Neural crest cell (in vitro differentiated cells): ENCODE measurements around the gene XRRA1. TPM values are rescaled to one million over a fixed set of nuclear protein-coding genes. Genes with fewer than 3 reads are reported as not detected.

Source experiments
- DNase-seq: peaks from one replicate; pipeline ENCODE4 v3.0.0; 2021; ENCODE audit warnings: low read depth, mixed read lengths, low spot score
- H3K27ac Mint-ChIP-seq: one replicate; pipeline ENCODE4 v1.8.0; 2021; ENCODE audit warnings: mild to moderate bottlenecking, mixed read lengths; ENCODE audit not compliant: unreplicated experiment
- H3K27me3 Mint-ChIP-seq: 2 replicates; pipeline ENCODE4 v1.8.0; 2021; ENCODE audit warnings: low read depth, mild to moderate bottlenecking, mixed read lengths
- H3K36me3 Mint-ChIP-seq: 2 replicates; pipeline ENCODE4 v1.8.0; 2021; ENCODE audit warnings: low read depth, mild to moderate bottlenecking, mixed read lengths
- H3K4me1 Mint-ChIP-seq: 2 replicates; pipeline ENCODE4 v1.8.0; 2021; ENCODE audit warnings: mixed read lengths
- H3K4me3 Mint-ChIP-seq: one replicate; pipeline ENCODE4 v1.8.0; 2021; ENCODE audit warnings: mild to moderate bottlenecking, mixed read lengths
- H3K9me3 Mint-ChIP-seq: 2 replicates; pipeline ENCODE4 v1.8.0; 2021; ENCODE audit warnings: mixed read lengths
- total RNA-seq: library from RNA; stranded (reverse); gene quantifications from 2 replicates; pipeline ENCODE4 v1.2.1, GENCODE V29; 2021
- TF ChIP-seq, protein P1 (sequence below): fragments of 200-600 bp; sonication (generic); conservative IDR thresholded peaks from 2 replicates; pipeline ENCODE4 v1.5.0; 2021; ENCODE audit warnings: antibody characterized with exemption, mild to moderate bottlenecking

Gene XRRA1
- total RNA-seq, 1 donor from 2014 or later: 8.3 TPM

DNA sequence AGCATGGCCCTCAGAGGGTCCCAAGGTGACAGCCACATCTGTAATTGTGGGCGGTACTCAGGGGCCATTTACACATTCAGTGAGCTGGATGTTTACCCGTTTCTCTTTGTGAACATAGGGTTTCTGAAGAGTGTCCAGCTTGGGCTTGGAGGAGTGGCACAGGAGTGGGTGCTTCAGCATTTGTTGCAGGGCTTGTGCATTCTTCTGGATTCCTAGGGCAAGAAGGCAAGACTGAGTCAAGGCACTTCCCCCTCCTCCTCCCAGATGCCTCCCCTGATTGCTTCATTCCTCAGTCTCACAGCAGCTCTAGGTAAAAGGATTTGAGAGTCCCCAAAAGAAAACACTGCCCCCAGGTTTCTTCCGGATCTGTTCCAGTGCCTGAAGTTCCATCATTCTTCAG is 104.8 kb downstream of the XRRA1 start:
- Mint-ChIP-seq H3K27me3 (no peaks in the 10 kb centered on the region), H3K9me3 (no peaks in the 10 kb centered on the region), H3K27ac (no peak overlapping the region), H3K4me3 (no peak overlapping the region), H3K4me1 (peaks cover 12% of the 10 kb centered on the region), H3K36me3 (peaks cover 16% of the 10 kb centered on the region)
- TF ChIP-seq, protein P1, sequence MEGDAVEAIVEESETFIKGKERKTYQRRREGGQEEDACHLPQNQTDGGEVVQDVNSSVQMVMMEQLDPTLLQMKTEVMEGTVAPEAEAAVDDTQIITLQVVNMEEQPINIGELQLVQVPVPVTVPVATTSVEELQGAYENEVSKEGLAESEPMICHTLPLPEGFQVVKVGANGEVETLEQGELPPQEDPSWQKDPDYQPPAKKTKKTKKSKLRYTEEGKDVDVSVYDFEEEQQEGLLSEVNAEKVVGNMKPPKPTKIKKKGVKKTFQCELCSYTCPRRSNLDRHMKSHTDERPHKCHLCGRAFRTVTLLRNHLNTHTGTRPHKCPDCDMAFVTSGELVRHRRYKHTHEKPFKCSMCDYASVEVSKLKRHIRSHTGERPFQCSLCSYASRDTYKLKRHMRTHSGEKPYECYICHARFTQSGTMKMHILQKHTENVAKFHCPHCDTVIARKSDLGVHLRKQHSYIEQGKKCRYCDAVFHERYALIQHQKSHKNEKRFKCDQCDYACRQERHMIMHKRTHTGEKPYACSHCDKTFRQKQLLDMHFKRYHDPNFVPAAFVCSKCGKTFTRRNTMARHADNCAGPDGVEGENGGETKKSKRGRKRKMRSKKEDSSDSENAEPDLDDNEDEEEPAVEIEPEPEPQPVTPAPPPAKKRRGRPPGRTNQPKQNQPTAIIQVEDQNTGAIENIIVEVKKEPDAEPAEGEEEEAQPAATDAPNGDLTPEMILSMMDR: no peak
- no peak for DNase-seq

DNA sequence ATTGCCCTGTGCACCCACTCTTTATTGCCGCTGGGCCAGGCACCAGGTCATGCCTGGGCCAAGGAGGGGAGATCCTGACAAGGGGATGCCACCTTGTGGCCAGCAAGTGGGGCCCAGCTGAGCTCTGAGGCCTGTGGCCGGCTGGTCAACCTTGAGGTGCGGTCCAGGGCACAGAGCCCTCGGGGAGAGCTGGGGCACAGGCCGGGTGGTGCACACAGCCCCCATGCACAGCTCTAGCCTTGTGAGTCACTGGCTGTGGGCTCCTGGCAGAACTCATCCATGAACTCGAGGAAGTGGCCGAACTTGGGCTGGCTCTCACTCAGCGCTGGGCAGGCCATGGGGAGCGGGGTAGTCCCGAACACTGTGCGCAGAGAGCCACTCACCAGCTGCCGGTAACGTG is 105.9 kb downstream of the XRRA1 start:
- Mint-ChIP-seq H3K4me3 (no peak overlapping the region), H3K27me3 (no peaks in the 10 kb centered on the region), H3K36me3 (peaks cover 19% of the 10 kb centered on the region), H3K9me3 (no peaks in the 10 kb centered on the region), H3K4me1 (peaks cover 8% of the 10 kb centered on the region), H3K27ac (no peak overlapping the region)
- TF ChIP-seq, protein P1: no peak
- no peak for DNase-seq

DNA sequence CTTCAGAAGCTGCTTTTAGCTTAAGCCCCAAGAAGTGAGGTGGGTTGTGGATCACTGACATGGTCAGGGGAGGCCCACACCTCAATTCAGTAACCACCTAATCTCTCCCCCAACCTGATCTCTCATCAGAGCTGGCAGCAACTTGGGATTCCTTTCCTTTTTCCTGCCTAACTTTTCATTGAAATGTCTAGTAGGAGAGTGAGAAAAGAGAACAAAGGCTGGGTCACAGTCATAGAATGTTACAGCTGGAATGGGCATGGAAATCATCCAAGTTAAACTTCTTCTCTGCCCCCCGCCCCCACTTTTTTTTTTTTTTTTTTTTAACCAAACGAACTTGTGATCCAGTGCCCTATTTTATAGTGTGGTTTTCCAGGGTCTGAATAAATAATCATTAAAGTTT is 108.4 kb downstream of the XRRA1 start:
- no peaks in the 10 kb centered on the region for H3K27me3 Mint-ChIP-seq
- no peaks in the 10 kb centered on the region for H3K9me3 Mint-ChIP-seq
- no peak overlapping the region for H3K4me3 Mint-ChIP-seq
- no peak for DNase-seq
- H3K27ac Mint-ChIP-seq: no peak overlapping the region
- H3K36me3 Mint-ChIP-seq: peaks cover 29% of the 10 kb centered on the region
- TF ChIP-seq, protein P1: no peak
- H3K4me1 Mint-ChIP-seq: peaks cover 8% of the 10 kb centered on the region

DNA sequence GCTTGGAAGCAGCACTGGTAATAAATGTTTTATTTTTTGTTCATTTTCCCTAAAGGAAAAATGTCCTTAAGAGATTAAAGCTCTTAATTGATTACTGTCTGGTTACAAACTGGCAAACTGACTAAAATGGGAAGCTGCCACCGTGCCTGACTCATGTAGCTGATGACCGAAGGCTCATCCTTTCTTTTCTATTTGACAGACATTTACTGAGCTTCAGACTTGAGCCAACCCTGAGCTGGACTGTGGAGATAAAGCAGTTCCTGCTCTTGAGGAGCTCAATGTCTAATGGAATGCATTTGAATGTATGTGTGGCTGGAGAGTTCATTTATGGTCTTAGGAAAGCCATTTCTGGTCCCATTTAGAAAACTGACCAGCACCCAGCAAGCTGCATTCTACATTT is 108.9 kb downstream of the XRRA1 start:
- TF ChIP-seq, protein P1: no peak
- Mint-ChIP-seq H3K9me3 (no peaks in the 10 kb centered on the region), H3K27ac (no peak overlapping the region), H3K36me3 (peaks cover 33% of the 10 kb centered on the region), H3K4me1 (peaks cover 8% of the 10 kb centered on the region), H3K4me3 (no peak overlapping the region), H3K27me3 (no peaks in the 10 kb centered on the region)
- DNase-seq: no peak

DNA sequence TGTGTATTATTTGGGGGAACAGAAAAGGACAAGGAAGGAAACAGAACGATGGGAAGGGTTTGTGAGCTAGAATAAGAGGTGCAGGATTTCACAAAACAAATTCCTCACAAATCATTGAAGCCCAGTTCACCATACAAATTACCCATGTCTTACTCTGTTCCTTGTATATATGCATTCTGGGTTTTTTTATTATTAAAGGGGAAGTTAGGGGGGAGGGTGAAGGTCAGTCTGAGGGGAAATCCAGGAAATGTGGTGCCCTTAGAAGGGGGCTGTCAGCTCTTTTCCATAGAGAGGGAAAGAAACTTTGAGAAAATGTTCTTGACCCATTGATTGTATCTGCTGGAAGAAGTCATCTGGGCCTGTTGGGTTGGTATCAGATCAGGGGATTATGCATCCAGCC is 109.4 kb downstream of the XRRA1 start:
- no peak overlapping the region for H3K4me3 Mint-ChIP-seq
- peaks cover 8% of the 10 kb centered on the region for H3K4me1 Mint-ChIP-seq
- peaks cover 33% of the 10 kb centered on the region for H3K36me3 Mint-ChIP-seq
- no peak overlapping the region for H3K27ac Mint-ChIP-seq
- no peaks in the 10 kb centered on the region for H3K9me3 Mint-ChIP-seq
- no peak for DNase-seq
- TF ChIP-seq, protein P1: no peak
- no peaks in the 10 kb centered on the region for H3K27me3 Mint-ChIP-seq

DNA sequence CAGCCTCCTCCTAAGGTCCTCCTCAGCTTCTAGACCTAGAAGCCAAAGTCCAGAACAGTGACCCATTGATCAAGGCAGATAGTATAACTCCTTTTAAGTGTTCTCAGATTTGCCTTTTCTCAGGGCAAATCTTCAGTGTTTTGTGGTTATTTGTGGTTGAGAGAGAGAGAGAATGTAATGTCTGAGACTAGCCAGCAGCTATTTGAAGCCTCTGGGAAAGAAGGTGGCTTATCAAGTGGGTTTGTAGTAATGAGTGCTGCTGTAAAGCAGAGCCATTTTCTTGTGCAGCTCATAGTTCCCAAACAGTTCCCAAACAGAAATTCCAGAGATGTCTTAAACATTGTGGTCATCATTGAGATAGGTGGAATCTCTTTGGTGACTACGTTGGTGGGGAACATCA is 110.7 kb downstream of the XRRA1 start:
- DNase-seq: no peak
- Mint-ChIP-seq H3K27ac (no peak overlapping the region), H3K9me3 (no peaks in the 10 kb centered on the region), H3K4me3 (peak overlapping the region; percentile 42), H3K4me1 (peaks cover 8% of the 10 kb centered on the region), H3K36me3 (peaks cover 33% of the 10 kb centered on the region), H3K27me3 (no peaks in the 10 kb centered on the region)
- TF ChIP-seq, protein P1: no peak
